ENCODE measurements around the gene STX4. TPM values are rescaled to one million over a fixed set of nuclear protein-coding genes. Genes with fewer than 3 reads are reported as not detected.

STX4 gene
- total RNA-seq, 1 experiment from 2014 or later: 85.8 TPM

DNA sequence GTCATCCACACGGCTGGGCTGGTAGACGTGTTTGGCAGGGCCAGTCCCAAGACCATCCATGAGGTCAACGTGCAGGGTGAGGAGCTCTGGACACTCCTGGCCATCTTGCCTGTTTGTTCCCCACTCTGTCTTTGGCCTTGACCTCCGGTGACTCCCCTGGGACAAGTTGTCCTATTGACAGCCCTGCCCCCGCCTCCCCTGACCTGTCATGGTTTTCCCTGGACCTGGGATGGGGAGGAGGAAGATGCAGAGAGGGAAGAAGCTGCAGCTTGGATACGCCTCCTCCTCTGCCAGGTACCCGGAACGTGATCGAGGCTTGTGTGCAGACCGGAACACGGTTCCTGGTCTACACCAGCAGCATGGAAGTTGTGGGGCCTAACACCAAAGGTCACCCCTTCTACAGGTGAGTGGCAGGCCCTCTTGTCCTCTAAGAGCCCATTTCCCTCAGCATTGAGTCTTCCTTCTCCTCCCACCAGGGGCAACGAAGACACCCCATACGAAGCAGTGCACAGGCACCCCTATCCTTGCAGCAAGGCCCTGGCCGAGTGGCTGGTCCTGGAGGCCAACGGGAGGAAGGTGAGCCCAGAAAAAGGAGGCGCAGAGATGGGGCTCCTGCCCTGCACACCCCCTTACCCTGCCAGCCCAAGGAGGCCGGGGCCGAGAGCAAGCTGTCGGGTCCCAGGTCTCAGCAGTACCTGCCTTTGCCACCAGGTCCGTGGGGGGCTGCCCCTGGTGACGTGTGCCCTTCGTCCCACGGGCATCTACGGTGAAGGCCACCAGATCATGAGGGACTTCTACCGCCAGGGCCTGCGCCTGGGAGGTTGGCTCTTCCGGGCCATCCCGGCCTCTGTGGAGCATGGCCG, 47.0 kb upstream of the STX4 start:
- no peak overlapping the region for H3K4me2 ChIP-seq
- no peaks in the 10 kb centered on the region for H3K79me2 ChIP-seq (ENCODE audit: low read depth)
- intact Hi-C loops (cut with micrococcal nuclease; ENCODE audit: unreplicated experiment): loop anchor here (5.0 kb wide), 1 partner anchor 401 kb away; no protein-coding TSS in a partner anchor
- DNase-seq: peak in 1 of 2 experiments; percentile 32
- H4K20me1 ChIP-seq (ENCODE audit: insufficient read depth): no peaks in the 10 kb centered on the region; the same call in 1 of the 2 replicates
- no peak overlapping the region for H2AFZ ChIP-seq
- no peaks in the 10 kb centered on the region; the same call in 1 of the 2 replicates for H3K4me1 ChIP-seq (replicated peaks; ENCODE audit: insufficient read depth)
- no peaks in the 10 kb centered on the region for H3K9me2 ChIP-seq (ENCODE audit: insufficient read depth)
- no TSS peak for BruUV-seq (replicated peaks)
- ChIA-PET POLR2A (ENCODE audit: unreplicated experiment) (interaction anchor here (0.5 to 2.2 kb wide), 4 partner anchors 95 to 198 kb away, joined by 3 to 34 read pairs (median 6); no protein-coding TSS in a partner anchor), CTCF (interaction anchor here (0.6 to 2.5 kb wide), 11 partner anchors 10 to 458 kb away, joined by 3 to 33 read pairs (median 5); partner anchors contain the start of genes KAT8, VKORC1, ZNF646 and ZNF668)
- H3K4me3 ChIP-seq: no peak overlapping the region
- no peaks in the 10 kb centered on the region for H3K9me3 ChIP-seq (ENCODE audit: insufficient read depth, low read depth)
- no peaks in the 10 kb centered on the region for H3K27me3 ChIP-seq (ENCODE audit: insufficient read depth, low read depth)
- no peak for TF ChIP-seq EZH2 (IDR thresholded peaks at IDR 0.05; ENCODE audit: low read depth)
- TF ChIP-seq, protein P1, sequence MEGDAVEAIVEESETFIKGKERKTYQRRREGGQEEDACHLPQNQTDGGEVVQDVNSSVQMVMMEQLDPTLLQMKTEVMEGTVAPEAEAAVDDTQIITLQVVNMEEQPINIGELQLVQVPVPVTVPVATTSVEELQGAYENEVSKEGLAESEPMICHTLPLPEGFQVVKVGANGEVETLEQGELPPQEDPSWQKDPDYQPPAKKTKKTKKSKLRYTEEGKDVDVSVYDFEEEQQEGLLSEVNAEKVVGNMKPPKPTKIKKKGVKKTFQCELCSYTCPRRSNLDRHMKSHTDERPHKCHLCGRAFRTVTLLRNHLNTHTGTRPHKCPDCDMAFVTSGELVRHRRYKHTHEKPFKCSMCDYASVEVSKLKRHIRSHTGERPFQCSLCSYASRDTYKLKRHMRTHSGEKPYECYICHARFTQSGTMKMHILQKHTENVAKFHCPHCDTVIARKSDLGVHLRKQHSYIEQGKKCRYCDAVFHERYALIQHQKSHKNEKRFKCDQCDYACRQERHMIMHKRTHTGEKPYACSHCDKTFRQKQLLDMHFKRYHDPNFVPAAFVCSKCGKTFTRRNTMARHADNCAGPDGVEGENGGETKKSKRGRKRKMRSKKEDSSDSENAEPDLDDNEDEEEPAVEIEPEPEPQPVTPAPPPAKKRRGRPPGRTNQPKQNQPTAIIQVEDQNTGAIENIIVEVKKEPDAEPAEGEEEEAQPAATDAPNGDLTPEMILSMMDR (conservative IDR thresholded peaks at IDR 0.05): no peak
- no peak overlapping the region for H3K27ac ChIP-seq
- peaks cover 23% of the 10 kb centered on the region; the same call in 1 of the 2 replicates for H3F3A ChIP-seq (ENCODE audit: insufficient read depth, low read depth)
- H3K36me3 ChIP-seq (ENCODE audit: low read depth): peaks cover 7% of the 10 kb centered on the region; the same call in 1 of the 2 replicates

DNA sequence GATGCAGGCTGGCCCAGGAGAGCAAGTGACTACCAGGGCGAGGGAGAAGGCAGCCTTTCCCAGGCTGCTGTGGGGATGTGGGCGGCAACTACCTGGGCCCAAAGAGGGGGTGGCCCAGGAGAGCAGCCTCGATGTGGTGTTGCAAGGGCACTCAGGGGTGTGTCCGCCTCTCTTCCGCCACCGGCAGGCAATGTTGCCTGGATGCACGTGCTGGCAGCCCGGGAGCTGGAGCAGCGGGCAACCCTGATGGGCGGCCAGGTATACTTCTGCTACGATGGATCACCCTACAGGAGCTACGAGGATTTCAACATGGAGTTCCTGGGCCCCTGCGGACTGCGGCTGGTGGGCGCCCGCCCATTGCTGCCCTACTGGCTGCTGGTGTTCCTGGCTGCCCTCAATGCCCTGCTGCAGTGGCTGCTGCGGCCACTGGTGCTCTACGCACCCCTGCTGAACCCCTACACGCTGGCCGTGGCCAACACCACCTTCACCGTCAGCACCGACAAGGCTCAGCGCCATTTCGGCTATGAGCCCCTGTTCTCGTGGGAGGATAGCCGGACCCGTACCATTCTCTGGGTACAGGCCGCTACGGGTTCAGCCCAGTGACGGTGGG, 45.7 kb upstream of the STX4 start:
- BruUV-seq (replicated peaks): no TSS peak

More for the DNA sequence above, 45.7 kb upstream of the STX4 start:
- TF ChIP-seq EZH2 (IDR thresholded peaks at IDR 0.05; ENCODE audit: low read depth): no peak
- TF ChIP-seq, protein P1 (conservative IDR thresholded peaks at IDR 0.05): no peak
- H3F3A ChIP-seq (ENCODE audit: insufficient read depth, low read depth): peaks cover 18% of the 10 kb centered on the region; the same call in 1 of the 2 replicates
- H3K36me3 ChIP-seq (ENCODE audit: low read depth): peaks cover 7% of the 10 kb centered on the region; the same call in 1 of the 2 replicates
- POLR2A ChIA-PET (ENCODE audit: unreplicated experiment): no interaction called here
- H2AFZ ChIP-seq: no peak overlapping the region
- H3K4me1 ChIP-seq (replicated peaks; ENCODE audit: insufficient read depth): no peaks in the 10 kb centered on the region; the same call in 1 of the 2 replicates
- H3K27ac ChIP-seq: no peak overlapping the region
- H3K9me2 ChIP-seq (ENCODE audit: insufficient read depth): no peaks in the 10 kb centered on the region
- no peaks in the 10 kb centered on the region for H3K9me3 ChIP-seq (ENCODE audit: insufficient read depth, low read depth)
- CTCF ChIA-PET: interaction anchor here (0.6 to 0.7 kb wide), 2 partner anchors 9 to 154 kb away, joined by 3 read pairs; no protein-coding TSS in a partner anchor
- no peaks in the 10 kb centered on the region; the same call in 1 of the 2 replicates for H4K20me1 ChIP-seq (ENCODE audit: insufficient read depth)
- no peaks in the 10 kb centered on the region for H3K27me3 ChIP-seq (ENCODE audit: insufficient read depth, low read depth)
- H3K4me3 ChIP-seq: no peak overlapping the region
- H3K4me2 ChIP-seq: no peak overlapping the region
- intact Hi-C loops (cut with micrococcal nuclease; ENCODE audit: unreplicated experiment): loop anchor here (5.0 kb wide), 1 partner anchor 400 kb away; no protein-coding TSS in a partner anchor
- H3K79me2 ChIP-seq (ENCODE audit: low read depth): no peaks in the 10 kb centered on the region
- peak in 1 of 2 experiments; percentile 31 for DNase-seq
